H1 (cell line): ENCODE results near the gene VIPR1. TPM values are rescaled to one million over a fixed set of nuclear protein-coding genes. Genes with fewer than 3 reads are reported as not detected.

ENCODE experiments used
- HDAC2 ChIP-seq, 2 experiments: fragments of 300-600 bp in 1 of 2; sonication (generic) in 1 of 2; IDR thresholded peaks; 2 replicates each; pipeline ENCODE4 v1.6.1; 2011 to 2012; ENCODE audit warnings: low read depth in 2 of 2, low read length in 2 of 2, mild to moderate bottlenecking in 2 of 2, moderate library complexity in 2 of 2, borderline replicate concordance in 1 of 2, inconsistent platforms in 1 of 2
- JUN ChIP-seq: IDR thresholded peaks from 2 replicates; pipeline ENCODE4 v1.6.1; 2011; ENCODE audit warnings: low read depth, mild to moderate bottlenecking, improper control_type of control experiment, low read length
- KDM5A ChIP-seq: fragments of 200-600 bp; IDR thresholded peaks from 2 replicates; pipeline ENCODE4 v1.7.1; 2012; ENCODE audit warnings: mild to moderate bottlenecking, low read length, inconsistent platforms, mixed read lengths
- RAD21 ChIP-seq, 2 experiments: IDR thresholded peaks in 1 of 2; conservative IDR thresholded peaks in 1 of 2; 2 replicates each; pipeline ENCODE4 v1.6.1; 2011; ENCODE audit warnings: low read depth in 2 of 2, low read length in 2 of 2, improper control_type of control experiment in 1 of 2, inconsistent platforms in 1 of 2, mild to moderate bottlenecking in 1 of 2, moderate library complexity in 1 of 2
- SIRT6 ChIP-seq: IDR thresholded peaks from one replicate; pipeline ENCODE4 v1.7.1; 2012; ENCODE audit warnings: low read length, inconsistent platforms
- SP2 ChIP-seq: IDR thresholded peaks from 2 replicates; pipeline ENCODE4 v1.6.1; 2012; ENCODE audit warnings: mild to moderate bottlenecking, low read length, inconsistent platforms
- TBP ChIP-seq: IDR thresholded peaks from 2 replicates; pipeline ENCODE4 v1.6.1; 2011; ENCODE audit warnings: low read depth, low read length, improper control_type of control experiment
- polyA plus RNA-seq, 7 experiments: library from polyadenylated mRNA; depleted of rRNA in 3 of 7; stranded (reverse) in 5 of 7; unstranded in 2 of 7; fragments of >200 nt in 5 of 7; fragments of 200-250 nt in 2 of 7; gene quantifications; 1 replicate in 5 of 7; 2 replicates in 1 of 7; 4 replicates in 1 of 7; pipeline versions ENCODE4 v1.2.1 to v1.2.3, GENCODE V29; 2011 to 2013; ENCODE audit warnings: missing spikeins in 2 of 7, mixed read lengths in 2 of 7
- total RNA-seq: library from RNA; stranded (reverse); fragmentation: NEBNext Ultra II Directional; extraction: Animal tissue kit (Norgen Biotek cat#: 25700); gene quantifications from 2 replicates; pipeline ENCODE4 v1.2.1, GENCODE V29; 2021
- TF ChIP-seq, protein P1 (sequence below): fragments of 300-600 bp; sonication (generic); IDR thresholded peaks from 2 replicates; pipeline ENCODE4 v1.7.1; 2012; ENCODE audit warnings: low read length, moderate library complexity, mild to moderate bottlenecking, inconsistent platforms; ENCODE audit not compliant: insufficient replicate concordance
- TF ChIP-seq, protein P2 (sequence below): IDR thresholded peaks from 2 replicates; pipeline ENCODE4 v1.6.1; 2012; ENCODE audit warnings: inconsistent platforms

VIPR1 gene
- total and polyA plus RNA-seq, 2 of the 8 experiments (the other 6 are each of a cell fraction or from before 2014, with no cell fraction given): 7.8 to 10.1 TPM

DNA sequence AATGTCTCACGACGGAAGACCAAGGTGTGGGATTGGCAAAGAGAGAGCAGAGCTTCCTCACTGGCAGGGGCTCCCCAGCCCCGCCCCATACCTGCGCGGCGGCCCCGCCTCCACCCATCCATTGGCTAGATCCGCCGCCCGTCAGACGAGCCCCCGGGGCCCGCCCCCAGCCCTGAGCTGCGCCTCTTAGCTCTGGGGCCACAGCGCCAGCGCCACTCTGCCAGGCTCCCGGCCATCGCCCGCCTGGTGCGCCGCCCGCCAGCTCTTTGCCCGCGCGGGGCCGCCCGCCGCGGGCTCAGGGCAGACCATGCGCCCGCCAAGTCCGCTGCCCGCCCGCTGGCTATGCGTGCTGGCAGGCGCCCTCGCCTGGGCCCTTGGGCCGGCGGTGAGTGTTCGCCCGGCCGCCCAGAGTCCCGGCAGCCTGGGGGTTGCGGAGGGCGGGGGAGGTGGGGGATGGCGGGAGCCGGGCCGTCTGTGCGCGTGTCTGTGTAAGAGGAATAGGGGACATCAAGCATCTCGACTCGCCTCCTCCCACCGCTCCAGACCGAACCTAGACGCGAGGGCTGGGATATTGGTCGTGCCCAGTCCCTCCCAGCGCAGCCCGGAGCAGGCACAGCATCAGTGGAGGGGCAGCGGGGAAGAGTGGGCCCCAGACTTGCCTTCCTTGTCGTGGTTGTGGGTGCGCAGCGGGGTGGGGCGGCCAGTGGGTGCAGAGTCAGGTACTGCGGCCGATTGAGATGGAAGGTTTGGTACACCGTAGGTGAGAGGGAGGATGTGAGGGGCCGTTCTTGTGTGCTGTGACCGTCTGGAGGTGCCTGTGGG is at the start of gene VIPR1 (continued):
- TF ChIP-seq, protein P1, sequence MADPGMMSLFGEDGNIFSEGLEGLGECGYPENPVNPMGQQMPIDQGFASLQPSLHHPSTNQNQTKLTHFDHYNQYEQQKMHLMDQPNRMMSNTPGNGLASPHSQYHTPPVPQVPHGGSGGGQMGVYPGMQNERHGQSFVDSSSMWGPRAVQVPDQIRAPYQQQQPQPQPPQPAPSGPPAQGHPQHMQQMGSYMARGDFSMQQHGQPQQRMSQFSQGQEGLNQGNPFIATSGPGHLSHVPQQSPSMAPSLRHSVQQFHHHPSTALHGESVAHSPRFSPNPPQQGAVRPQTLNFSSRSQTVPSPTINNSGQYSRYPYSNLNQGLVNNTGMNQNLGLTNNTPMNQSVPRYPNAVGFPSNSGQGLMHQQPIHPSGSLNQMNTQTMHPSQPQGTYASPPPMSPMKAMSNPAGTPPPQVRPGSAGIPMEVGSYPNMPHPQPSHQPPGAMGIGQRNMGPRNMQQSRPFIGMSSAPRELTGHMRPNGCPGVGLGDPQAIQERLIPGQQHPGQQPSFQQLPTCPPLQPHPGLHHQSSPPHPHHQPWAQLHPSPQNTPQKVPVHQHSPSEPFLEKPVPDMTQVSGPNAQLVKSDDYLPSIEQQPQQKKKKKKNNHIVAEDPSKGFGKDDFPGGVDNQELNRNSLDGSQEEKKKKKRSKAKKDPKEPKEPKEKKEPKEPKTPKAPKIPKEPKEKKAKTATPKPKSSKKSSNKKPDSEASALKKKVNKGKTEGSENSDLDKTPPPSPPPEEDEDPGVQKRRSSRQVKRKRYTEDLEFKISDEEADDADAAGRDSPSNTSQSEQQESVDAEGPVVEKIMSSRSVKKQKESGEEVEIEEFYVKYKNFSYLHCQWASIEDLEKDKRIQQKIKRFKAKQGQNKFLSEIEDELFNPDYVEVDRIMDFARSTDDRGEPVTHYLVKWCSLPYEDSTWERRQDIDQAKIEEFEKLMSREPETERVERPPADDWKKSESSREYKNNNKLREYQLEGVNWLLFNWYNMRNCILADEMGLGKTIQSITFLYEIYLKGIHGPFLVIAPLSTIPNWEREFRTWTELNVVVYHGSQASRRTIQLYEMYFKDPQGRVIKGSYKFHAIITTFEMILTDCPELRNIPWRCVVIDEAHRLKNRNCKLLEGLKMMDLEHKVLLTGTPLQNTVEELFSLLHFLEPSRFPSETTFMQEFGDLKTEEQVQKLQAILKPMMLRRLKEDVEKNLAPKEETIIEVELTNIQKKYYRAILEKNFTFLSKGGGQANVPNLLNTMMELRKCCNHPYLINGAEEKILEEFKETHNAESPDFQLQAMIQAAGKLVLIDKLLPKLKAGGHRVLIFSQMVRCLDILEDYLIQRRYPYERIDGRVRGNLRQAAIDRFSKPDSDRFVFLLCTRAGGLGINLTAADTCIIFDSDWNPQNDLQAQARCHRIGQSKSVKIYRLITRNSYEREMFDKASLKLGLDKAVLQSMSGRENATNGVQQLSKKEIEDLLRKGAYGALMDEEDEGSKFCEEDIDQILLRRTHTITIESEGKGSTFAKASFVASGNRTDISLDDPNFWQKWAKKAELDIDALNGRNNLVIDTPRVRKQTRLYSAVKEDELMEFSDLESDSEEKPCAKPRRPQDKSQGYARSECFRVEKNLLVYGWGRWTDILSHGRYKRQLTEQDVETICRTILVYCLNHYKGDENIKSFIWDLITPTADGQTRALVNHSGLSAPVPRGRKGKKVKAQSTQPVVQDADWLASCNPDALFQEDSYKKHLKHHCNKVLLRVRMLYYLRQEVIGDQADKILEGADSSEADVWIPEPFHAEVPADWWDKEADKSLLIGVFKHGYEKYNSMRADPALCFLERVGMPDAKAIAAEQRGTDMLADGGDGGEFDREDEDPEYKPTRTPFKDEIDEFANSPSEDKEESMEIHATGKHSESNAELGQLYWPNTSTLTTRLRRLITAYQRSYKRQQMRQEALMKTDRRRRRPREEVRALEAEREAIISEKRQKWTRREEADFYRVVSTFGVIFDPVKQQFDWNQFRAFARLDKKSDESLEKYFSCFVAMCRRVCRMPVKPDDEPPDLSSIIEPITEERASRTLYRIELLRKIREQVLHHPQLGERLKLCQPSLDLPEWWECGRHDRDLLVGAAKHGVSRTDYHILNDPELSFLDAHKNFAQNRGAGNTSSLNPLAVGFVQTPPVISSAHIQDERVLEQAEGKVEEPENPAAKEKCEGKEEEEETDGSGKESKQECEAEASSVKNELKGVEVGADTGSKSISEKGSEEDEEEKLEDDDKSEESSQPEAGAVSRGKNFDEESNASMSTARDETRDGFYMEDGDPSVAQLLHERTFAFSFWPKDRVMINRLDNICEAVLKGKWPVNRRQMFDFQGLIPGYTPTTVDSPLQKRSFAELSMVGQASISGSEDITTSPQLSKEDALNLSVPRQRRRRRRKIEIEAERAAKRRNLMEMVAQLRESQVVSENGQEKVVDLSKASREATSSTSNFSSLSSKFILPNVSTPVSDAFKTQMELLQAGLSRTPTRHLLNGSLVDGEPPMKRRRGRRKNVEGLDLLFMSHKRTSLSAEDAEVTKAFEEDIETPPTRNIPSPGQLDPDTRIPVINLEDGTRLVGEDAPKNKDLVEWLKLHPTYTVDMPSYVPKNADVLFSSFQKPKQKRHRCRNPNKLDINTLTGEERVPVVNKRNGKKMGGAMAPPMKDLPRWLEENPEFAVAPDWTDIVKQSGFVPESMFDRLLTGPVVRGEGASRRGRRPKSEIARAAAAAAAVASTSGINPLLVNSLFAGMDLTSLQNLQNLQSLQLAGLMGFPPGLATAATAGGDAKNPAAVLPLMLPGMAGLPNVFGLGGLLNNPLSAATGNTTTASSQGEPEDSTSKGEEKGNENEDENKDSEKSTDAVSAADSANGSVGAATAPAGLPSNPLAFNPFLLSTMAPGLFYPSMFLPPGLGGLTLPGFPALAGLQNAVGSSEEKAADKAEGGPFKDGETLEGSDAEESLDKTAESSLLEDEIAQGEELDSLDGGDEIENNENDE: no peak
- TF ChIP-seq JUN (no peak), SP2 (peak; percentile 63), KDM5A (no peak), TBP (peak; percentile 61), SIRT6 (no peak), RAD21 (IDR thresholded peaks at IDR 0.05 in 1 of 2, conservative IDR thresholded peaks at IDR 0.05 in 1 of 2; ENCODE audit: low read depth in 2 of 2, low read length in 2 of 2) (0 out of 4 replicates have a peak, but pooled peaks of 1 of the 2 experiments have one; percentile 2), HDAC2 (IDR thresholded peaks at IDR 0.05; ENCODE audit: borderline replicate concordance in 1 of 2, low read depth in 2 of 2, low read length in 2 of 2) (no peak)
- TF ChIP-seq, protein P2, sequence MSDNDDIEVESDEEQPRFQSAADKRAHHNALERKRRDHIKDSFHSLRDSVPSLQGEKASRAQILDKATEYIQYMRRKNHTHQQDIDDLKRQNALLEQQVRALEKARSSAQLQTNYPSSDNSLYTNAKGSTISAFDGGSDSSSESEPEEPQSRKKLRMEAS: no peak
